ENCODE measurements around the gene SLC8A1. TPM values are rescaled to one million over a fixed set of nuclear protein-coding genes. Genes with fewer than 3 reads are reported as not detected.

SLC8A1 gene
- total and polyA plus RNA-seq, 2 of the 13 experiments (the other 11 are each of a cell fraction or from before 2014, with no cell fraction given), result not detected

DNA sequence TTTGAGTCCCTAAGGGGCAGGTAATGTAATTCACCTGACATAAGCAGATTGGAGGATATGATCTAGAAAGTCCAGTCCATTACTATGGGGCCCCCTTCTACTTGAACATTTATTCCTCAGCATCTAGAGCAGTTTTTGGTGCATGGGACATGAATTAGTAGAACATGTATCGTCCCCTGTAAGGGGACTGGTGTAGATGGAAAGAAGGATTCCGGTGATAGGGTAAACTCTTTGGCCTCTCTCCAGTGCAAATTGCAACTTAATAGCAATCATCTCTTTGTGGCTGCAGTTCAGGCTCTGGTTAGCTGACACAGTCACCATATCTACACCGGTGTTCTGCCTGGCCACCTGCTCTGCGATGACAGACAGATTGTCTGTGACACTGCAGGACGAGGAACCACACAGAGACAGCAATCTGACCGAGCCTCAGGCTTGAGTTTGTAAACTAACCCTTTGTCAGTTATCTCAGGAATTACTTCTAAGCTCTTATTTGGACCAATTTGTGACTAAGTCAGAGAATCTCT is 6.4 kb upstream of the SLC8A1 start (continued):
- TF ChIP-seq ZKSCAN8 (CRISPR knock-in tag; IDR thresholded peaks at IDR 0.05; ENCODE audit: borderline replicate concordance) (no peak), CENPT (CRISPR knock-in tag; IDR thresholded peaks at IDR 0.05; ENCODE audit: low read depth) (no peak), NCOA5 (CRISPR knock-in tag; IDR thresholded peaks at IDR 0.05) (no peak)

GRCh38 chr2:40457837-40458236 is 5.9 kb upstream of the SLC8A1 start:
- no peaks in the 10 kb centered on the region for H4K20me1 ChIP-seq (ENCODE audit: insufficient read depth, low read length)
- H3K36me3 ChIP-seq (replicated peaks in 1 of 2; ENCODE audit: control insufficient read depth in 1 of 2, insufficient read depth in 2 of 2, low read length in 2 of 2), result no peaks in the 10 kb centered on the region
- no peak overlapping the region for H3K27ac ChIP-seq (ENCODE audit: extremely low read length, insufficient read depth, low read length)
- no peaks in the 10 kb centered on the region for H3K79me2 ChIP-seq (ENCODE audit: insufficient read depth, low read length)
- intact Hi-C loops (cut with micrococcal nuclease; ENCODE audit: unreplicated experiment) (no loop called here), in situ Hi-C loops (cut with HindIII; ENCODE audit: extremely low pct_ligation_motif_present, low pct_unique_long_range_greater_than_20kb) (no loop called here)
- BruUV-seq (replicated peaks), result no TSS peak
- no peak overlapping the region for H3K4me2 ChIP-seq (ENCODE audit: low read depth, low read length)
- DNase-seq (ENCODE audit: low spot score) (no peak), ATAC-seq (no peak), FAIRE-seq (no peak)
- H3K9ac ChIP-seq (ENCODE audit: insufficient read depth, low read depth, low read length), result no peak overlapping the region
- H3K4me1 ChIP-seq (ENCODE audit: insufficient read depth, low read length), result no peaks in the 10 kb centered on the region
- no peak overlapping the region for H3K4me3 ChIP-seq (replicated peaks in 1 of 3; ENCODE audit: insufficient read depth in 1 of 3, low read depth in 2 of 3, low read length in 3 of 3)
- H3K27me3 ChIP-seq (ENCODE audit: control insufficient read depth in 1 of 2, insufficient read depth in 2 of 2, low read length in 2 of 2), result peaks cover 0 to 12% of the 10 kb centered on the region in 2 experiments; a peak in 2 of 5 replicates
- no peaks in the 10 kb centered on the region for H3K9me3 ChIP-seq (ENCODE audit: low read length)
- no peak overlapping the region for H2AFZ ChIP-seq (ENCODE audit: low read length)
- 32% methylated on average over 5 of the region's 5 CpGs for WGBS (ENCODE audit: low lambda C conversion rate)
- ChIA-PET POLR2A (no interaction called here), CTCF (ENCODE audit: low intra/inter-chr PET ratio, low total read pairs) (no interaction called here)
- TF ChIP-seq, protein P1, sequence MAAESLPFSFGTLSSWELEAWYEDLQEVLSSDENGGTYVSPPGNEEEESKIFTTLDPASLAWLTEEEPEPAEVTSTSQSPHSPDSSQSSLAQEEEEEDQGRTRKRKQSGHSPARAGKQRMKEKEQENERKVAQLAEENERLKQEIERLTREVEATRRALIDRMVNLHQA (CRISPR knock-in tag; IDR thresholded peaks at IDR 0.05), result no peak
- no peak for TF ChIP-seq MED8 (CRISPR knock-in tag; IDR thresholded peaks at IDR 0.05; ENCODE audit: insufficient replicate concordance)
- TF ChIP-seq ZNF543 (CRISPR knock-in tag; IDR thresholded peaks at IDR 0.05), result no peak
- no peak for TF ChIP-seq ZFP37 (CRISPR knock-in tag; IDR thresholded peaks at IDR 0.05; ENCODE audit: borderline replicate concordance)
- TF ChIP-seq, protein P2, sequence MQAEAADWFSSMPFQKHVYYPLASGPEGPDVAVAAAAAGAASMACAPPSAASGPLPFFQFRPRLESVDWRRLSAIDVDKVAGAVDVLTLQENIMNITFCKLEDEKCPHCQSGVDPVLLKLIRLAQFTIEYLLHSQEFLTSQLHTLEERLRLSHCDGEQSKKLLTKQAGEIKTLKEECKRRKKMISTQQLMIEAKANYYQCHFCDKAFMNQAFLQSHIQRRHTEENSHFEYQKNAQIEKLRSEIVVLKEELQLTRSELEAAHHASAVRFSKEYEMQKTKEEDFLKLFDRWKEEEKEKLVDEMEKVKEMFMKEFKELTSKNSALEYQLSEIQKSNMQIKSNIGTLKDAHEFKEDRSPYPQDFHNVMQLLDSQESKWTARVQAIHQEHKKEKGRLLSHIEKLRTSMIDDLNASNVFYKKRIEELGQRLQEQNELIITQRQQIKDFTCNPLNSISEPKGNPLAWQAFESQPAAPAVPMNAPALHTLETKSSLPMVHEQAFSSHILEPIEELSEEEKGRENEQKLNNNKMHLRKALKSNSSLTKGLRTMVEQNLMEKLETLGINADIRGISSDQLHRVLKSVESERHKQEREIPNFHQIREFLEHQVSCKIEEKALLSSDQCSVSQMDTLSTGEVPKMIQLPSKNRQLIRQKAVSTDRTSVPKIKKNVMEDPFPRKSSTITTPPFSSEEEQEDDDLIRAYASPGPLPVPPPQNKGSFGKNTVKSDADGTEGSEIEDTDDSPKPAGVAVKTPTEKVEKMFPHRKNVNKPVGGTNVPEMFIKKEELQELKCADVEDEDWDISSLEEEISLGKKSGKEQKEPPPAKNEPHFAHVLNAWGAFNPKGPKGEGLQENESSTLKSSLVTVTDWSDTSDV (CRISPR knock-in tag; IDR thresholded peaks at IDR 0.05), result no peak
- no peak for TF ChIP-seq ZNF232 (CRISPR knock-in tag; IDR thresholded peaks at IDR 0.05; ENCODE audit: borderline replicate concordance)
- TF ChIP-seq, protein P3, sequence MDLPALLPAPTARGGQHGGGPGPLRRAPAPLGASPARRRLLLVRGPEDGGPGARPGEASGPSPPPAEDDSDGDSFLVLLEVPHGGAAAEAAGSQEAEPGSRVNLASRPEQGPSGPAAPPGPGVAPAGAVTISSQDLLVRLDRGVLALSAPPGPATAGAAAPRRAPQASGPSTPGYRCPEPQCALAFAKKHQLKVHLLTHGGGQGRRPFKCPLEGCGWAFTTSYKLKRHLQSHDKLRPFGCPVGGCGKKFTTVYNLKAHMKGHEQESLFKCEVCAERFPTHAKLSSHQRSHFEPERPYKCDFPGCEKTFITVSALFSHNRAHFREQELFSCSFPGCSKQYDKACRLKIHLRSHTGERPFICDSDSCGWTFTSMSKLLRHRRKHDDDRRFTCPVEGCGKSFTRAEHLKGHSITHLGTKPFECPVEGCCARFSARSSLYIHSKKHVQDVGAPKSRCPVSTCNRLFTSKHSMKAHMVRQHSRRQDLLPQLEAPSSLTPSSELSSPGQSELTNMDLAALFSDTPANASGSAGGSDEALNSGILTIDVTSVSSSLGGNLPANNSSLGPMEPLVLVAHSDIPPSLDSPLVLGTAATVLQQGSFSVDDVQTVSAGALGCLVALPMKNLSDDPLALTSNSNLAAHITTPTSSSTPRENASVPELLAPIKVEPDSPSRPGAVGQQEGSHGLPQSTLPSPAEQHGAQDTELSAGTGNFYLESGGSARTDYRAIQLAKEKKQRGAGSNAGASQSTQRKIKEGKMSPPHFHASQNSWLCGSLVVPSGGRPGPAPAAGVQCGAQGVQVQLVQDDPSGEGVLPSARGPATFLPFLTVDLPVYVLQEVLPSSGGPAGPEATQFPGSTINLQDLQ (CRISPR knock-in tag; IDR thresholded peaks at IDR 0.05), result no peak
- no peak for TF ChIP-seq ZNF549 (CRISPR knock-in tag; IDR thresholded peaks at IDR 0.05)
- no peak for TF ChIP-seq TBX2 (CRISPR knock-in tag; IDR thresholded peaks at IDR 0.05; ENCODE audit: borderline replicate concordance)
- TF ChIP-seq, protein P4, sequence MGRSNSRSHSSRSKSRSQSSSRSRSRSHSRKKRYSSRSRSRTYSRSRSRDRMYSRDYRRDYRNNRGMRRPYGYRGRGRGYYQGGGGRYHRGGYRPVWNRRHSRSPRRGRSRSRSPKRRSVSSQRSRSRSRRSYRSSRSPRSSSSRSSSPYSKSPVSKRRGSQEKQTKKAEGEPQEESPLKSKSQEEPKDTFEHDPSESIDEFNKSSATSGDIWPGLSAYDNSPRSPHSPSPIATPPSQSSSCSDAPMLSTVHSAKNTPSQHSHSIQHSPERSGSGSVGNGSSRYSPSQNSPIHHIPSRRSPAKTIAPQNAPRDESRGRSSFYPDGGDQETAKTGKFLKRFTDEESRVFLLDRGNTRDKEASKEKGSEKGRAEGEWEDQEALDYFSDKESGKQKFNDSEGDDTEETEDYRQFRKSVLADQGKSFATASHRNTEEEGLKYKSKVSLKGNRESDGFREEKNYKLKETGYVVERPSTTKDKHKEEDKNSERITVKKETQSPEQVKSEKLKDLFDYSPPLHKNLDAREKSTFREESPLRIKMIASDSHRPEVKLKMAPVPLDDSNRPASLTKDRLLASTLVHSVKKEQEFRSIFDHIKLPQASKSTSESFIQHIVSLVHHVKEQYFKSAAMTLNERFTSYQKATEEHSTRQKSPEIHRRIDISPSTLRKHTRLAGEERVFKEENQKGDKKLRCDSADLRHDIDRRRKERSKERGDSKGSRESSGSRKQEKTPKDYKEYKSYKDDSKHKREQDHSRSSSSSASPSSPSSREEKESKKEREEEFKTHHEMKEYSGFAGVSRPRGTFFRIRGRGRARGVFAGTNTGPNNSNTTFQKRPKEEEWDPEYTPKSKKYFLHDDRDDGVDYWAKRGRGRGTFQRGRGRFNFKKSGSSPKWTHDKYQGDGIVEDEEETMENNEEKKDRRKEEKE (IDR thresholded peaks at IDR 0.05), result no peak
